Measurements from ENCODE around the gene RAB22A.

DNA sequence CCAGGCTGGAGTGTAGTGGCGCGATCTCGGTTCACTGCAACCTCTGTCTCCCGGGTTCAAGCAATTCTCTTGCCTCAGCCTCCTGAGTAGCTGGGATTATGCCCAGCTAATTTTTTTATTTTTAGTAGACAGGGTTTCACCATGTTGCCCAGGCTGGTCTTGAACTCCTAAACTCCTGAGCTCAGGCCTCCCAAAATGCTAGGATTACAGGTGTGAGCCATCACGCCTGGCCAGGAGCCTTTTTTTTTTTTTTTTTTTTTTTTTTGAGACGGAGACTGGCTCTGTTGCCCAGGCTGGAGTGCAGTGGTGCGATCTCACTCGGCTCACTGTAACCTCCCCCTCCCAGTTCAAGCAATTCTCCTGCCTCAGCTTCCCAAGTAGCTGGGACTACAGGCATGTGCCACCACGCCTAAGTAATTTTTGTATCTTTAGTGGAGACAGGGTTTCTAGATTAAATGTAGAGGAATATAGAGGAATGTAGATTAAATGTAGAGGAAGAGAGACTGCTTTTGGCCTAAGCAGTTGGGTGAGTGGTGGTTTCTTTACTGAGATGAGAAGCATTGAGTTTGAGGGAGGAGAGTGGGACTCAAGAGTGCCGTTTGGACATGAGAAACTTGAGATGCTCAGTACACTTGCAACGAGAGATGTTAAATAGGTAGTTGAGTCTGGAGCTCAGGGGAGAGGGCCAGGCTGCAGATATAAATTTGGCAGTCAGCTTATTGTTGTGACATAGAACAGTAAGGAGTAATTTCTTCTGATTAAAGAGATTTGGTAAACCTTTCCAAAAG is 96.2 kb downstream of the RAB22A start:
- TF ChIP-seq EZH2phosphoT487 (IDR thresholded peaks at IDR 0.05; ENCODE audit: low read depth): no peak
- TF ChIP-seq, protein P1, sequence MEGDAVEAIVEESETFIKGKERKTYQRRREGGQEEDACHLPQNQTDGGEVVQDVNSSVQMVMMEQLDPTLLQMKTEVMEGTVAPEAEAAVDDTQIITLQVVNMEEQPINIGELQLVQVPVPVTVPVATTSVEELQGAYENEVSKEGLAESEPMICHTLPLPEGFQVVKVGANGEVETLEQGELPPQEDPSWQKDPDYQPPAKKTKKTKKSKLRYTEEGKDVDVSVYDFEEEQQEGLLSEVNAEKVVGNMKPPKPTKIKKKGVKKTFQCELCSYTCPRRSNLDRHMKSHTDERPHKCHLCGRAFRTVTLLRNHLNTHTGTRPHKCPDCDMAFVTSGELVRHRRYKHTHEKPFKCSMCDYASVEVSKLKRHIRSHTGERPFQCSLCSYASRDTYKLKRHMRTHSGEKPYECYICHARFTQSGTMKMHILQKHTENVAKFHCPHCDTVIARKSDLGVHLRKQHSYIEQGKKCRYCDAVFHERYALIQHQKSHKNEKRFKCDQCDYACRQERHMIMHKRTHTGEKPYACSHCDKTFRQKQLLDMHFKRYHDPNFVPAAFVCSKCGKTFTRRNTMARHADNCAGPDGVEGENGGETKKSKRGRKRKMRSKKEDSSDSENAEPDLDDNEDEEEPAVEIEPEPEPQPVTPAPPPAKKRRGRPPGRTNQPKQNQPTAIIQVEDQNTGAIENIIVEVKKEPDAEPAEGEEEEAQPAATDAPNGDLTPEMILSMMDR (IDR thresholded peaks at IDR 0.05; ENCODE audit: low read depth, low read length): no peak
